ENCODE measurements around the gene HNF1A. TPM values are rescaled to one million over a fixed set of nuclear protein-coding genes. Genes with fewer than 3 reads are reported as not detected.

The HNF1A gene
- total RNA-seq, 2 experiments from 2014 or later: not detected

Other genes starting within 250 kb of the HNF1A start
- 10 to 100 TPM; 29.5 to 48.2 TPM for gene SPPL3, start 74.2 kb upstream of the HNF1A start, total RNA-seq
- 10 to 100 TPM; 22.8 to 23.8 TPM for gene C12orf43, start 37.9 kb downstream of the HNF1A start, total RNA-seq
- gene OASL, start 60.7 kb downstream of the HNF1A start, total RNA-seq: 10 to 100 TPM; 13.9 to 19.6 TPM
- gene P2RX7, start 154.3 kb downstream of the HNF1A start, total RNA-seq: 1 to 10 TPM; 5.0 to 6.6 TPM
- 10 to 100 TPM; 21.2 to 21.6 TPM for gene P2RX4, start 231.6 kb downstream of the HNF1A start, total RNA-seq

All from activated CD4-positive, alpha-beta T cell treated with anti-CD3 and anti-CD28 coated beads for 36 hours (primary cell).